ENCODE measurements around the gene MCTP1.

- TF ChIP-seq CTCF (IDR thresholded peaks at IDR 0.05 in 4 of 5, conservative IDR thresholded peaks at IDR 0.05 in 1 of 5) (no peak), POLR2A (IDR thresholded peaks at IDR 0.05) (no peak)
Measured at GRCh38 chr5:94761055-94761454, 523.8 kb downstream of the MCTP1 start.
